ENCODE results near the gene MAPK8IP3.

Gene MAPK8IP3

DNA sequence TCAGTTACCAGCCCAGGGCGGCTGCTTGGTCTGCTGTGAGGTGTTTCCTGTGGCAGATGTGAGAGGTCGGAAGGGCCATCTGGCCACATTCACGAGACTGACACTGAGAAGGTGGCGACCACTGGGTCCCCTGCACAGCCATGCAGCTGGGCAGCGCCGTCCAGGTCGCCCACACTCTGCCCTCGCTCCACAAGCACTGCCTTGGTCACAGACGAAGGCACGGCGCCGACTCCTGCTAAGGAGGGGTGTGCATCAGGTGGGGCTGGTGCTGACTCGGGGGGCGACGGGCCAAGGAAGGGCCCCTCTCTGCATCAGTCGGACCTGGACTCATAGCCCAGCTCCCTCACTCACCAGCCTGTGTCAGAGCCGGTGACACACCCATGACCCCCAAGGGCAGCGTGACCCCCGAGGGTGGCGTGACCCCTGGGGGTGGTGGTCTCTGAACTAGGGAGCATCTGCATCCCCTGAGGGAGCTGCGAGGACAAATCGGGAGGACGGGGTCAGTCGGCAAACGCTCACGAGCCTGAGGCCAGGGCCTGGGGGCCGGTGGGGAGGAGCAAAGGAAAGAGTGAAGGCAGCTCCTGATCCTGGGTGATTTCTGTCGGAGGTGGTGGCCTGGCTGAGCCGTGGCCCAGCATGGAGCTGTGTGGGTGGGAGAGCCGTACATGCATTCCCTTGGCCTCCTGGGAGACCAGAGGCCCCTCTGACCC is 34.9 kb downstream of the MAPK8IP3 start:
- DNase-seq (ENCODE audit: low read depth, low spot score): no peak

DNA sequence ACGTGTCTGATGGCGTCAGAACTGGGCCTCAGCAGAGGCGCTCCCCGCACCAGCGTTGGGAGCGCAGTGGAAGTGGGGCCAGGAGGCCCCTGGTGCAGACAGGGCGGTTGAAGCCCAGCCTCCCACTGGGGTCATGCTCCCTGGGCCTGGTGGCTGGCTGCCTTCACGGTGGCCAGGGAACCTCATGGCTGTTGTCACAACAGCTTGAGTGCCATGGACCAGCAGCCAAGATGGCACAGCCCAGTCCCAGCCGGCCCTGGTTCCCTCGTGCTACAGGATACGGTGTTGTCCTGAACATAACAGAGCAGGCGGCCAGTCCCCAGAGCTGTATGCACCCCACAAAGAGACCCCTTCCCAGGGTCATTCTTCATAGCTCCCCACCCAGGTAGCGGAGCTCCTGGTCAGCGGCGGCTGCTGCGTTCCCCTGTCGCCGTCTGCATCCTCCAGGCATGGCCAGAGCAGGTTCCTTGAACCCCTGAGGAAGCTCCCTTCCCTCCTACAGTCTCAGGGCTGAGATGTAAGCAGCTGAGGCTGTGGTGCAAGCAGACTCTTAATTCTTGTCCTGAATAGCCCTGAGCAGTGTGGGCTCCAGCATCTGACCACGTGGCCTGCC is 35.7 kb downstream of the MAPK8IP3 start:
- no peak for DNase-seq (ENCODE audit: low read depth, low spot score)

DNA sequence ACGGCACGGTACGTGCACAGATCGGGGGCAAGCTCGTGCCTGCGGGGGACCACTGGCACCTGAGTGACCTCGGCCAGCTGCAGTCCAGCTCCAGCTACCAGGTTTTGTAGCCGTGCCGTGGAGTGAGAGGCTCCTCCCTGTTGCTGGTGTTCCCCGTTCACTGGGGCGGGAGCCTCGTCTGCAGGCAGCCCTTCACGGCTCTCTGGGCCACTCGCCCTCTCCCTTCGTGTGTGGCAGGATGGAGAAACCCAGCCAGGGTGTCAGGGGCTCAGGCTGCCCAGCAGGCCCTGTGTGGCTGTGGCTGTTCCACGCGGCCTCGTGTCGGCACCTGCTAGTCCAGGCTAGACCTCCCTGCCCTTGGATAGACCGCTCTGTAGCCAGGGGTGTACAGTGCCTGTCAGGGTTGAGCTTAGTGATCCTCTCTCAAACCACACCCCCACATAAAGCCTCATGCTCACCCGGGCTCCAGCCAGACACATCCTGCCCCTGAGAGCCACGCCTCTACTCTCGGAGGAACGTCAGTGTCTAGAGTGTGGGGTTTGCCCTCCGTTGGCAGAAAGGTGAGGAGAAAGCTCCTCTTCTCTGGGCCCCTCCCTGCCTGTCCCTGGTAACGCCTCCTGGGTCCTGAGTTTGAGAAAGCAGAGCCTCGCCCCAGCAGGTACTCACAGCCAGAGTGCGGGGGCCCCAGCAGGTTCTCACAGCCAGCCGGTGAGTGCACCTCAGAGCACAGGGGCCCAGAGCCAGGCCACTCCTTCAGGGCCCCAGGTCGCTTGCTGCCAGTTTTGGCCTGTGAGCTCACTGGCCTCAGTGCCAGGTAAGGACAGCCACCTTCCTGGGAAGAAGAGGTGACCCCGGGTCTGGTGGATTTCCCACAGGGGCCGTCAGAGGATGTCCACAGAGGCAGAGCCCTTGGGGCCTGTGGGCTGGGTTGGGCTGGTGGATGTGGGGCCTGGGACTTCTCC is 37.7 kb downstream of the MAPK8IP3 start:
- DNase-seq (ENCODE audit: low read depth, low spot score): no peak

DNA sequence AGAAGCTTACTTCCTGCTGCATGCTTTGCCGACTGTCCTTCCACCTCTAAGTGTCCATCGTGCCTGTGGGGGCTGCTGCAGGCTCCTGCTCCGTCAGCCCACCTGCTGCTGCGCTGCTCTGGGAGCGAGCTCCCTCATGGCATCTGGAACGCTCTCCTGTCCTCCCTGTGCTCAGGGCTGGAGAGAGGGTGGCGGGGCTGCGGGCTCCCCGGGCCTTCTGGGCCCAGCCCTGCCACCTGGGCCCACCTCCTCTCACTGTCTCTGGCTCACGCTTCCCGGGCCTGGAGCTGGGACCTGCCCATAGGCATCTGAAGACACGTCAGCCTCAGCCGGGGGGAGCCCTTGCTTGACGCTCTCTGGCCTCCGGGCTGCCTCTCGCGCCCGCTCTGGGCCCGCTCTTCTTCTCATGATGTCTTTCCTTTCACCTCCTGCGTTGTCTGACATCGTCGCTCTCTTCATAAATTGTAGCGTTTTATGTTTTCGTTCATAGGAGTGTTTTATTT is 38.4 kb downstream of the MAPK8IP3 start:
- DNase-seq (ENCODE audit: low read depth, low spot score): no peak

DNA sequence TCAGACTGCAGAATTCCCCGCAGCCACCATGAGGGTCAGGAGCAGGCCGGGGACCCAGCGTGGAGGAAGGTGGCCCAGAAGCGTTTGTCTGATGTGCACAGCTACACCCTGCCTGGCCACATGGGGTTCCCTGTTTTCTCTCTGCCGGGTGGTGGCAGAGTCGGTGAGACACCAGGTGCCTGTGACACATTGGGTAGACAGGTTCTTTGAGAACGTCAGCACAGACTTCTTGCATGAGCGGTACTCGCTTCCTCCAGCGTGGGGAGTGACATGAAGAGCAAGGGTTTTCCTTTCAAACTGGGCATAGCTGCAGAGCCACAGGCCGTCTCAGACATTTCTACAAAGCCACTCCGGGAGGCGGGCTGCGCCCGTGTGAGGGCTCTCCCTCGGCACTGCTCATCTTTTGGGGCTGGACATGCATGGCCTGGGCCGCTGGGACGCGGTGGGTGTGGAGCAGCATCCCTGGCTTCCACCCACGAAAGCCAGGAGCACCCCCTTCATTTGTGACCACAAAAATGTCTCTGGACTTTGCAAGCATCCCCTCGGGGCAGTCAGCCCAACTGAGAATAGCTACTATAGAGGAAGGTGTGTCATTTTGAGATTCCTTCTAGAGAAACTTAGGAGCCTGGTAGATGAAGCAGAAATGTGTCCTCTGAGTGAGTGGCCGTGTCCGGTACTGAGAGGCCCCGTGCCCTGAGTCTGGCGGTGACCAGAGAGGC is 39.3 kb downstream of the MAPK8IP3 start:
- DNase-seq (ENCODE audit: low read depth, low spot score): no peak

DNA sequence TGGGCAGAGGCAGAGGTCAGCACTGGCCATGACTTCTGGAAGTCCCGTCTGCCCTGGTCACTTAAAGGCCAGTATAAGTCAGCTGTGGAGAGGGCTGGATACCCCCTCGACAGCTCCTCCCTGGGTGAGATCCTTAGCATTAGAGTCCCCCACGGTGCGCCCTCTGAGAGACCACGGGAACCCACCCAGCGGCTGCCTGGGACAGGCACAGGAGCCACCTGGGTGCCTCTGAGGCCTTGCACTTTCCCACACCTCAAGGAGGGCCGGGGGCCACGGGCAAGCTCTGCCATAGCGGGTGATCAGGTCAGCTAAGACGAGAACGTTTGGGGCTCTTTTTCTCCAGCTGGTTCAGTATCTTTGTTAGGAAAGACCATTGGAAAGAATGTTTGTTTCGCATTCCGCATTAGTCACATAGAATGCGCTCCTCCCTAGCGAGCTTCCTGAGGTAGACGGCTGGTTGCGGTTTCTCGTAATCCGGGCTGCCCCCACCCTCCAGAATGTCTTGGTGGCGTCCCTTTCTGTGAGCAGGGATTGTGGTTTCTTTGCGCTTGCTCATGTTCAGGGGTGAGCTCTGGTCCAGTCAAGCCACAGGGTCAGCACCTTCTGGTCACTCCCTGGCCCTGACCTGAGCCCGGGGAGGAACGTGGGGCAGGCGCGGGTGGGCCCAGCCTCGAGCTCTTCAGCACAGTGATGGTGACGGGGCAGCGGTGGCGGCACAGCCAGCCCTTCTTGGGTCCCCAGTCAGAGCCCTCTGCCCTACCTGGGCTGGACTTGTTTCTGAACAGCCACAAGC is 40.1 kb downstream of the MAPK8IP3 start:
- DNase-seq (ENCODE audit: low read depth, low spot score): no peak

DNA sequence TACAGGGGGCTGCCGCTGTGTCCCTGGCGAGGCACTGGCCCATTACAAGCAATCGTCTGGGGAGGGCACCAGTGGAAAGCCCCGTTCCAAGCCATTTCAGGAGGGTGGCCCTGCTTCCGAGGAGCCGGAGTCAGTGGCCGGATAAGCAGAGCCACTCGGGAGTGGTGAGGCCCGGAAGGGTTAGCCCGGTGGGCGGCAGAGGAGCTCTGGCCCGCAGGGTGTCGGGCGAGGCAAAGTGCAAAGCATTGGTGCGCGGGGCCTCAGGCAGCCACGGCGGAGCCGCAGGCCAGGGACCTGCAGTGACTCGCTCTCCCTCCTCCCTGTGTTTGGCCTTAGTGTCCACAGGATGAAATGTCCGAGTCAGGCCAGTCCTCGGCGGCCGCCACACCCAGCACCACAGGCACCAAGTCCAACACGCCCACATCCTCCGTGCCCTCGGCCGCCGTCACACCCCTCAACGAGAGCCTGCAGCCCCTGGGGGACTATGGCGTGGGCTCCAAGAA is 40.7 kb downstream of the MAPK8IP3 start:
- no peak for DNase-seq (ENCODE audit: low read depth, low spot score)

DNA sequence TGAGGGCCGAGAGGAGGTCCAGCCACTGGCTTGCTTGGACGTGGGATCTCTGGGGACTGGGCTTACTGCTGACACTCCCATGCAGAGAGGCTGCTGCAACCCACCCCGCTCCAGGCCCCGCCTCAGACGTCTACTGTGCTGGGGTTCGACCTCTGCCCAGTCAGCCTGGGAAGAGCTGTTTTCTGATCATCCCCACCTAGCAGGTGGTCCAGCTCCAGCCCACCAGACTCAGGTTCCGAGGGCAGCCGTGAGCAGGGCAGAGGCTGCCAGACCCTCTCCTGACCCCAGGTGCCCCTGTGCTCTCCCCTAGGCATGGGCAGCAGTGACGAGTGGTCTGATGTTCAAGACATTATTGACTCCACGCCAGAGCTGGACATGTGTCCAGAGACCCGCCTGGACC is 41.9 kb downstream of the MAPK8IP3 start:
- no peak for DNase-seq (ENCODE audit: low read depth, low spot score)

DNA sequence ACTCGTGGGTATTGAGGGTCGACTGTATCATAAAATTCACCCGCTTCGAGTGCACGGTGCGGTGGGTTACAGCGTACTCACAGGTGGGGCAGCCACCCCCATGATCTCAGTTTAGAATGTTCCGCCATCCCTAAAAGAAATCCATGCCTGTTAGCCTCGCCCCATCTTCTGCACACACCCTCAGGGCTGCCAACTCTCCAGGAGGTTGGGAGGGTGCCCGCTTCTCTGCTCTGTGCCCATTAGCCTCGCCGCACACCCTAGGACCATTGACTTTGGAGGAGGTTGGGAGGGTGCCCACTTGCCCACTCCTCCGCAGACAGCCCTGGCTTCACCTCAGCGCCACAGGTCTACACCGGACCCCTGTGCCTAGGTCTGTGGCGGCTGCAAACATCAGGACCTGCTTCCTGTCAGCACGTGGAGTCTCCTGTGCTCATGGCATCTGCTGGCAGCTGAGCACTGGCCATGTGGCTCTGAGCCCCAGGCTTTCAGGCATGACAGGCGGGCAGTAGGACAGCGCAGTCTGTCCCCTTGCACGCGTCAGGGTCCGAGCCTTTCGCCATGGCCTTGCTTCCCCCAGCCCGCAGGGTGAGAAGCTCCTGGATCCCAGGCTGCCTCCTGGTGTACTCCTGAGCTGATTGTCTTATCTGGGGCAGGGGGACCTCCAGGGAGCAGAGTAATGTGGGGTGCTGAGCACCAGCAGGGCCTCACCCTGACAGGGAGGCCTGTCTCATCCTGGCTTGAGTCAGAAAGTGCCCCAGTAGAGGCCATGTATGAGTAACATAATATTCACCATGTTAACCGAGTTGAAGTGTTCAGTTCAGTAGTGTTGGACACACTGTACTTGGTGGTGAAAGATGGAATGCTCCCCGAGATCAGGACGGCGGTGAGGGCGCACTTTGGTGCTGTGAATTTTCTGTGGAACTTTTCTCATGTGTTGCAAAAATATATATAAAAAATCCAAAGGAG is 43.4 kb downstream of the MAPK8IP3 start:
- DNase-seq (ENCODE audit: low read depth, low spot score): no peak

DNA sequence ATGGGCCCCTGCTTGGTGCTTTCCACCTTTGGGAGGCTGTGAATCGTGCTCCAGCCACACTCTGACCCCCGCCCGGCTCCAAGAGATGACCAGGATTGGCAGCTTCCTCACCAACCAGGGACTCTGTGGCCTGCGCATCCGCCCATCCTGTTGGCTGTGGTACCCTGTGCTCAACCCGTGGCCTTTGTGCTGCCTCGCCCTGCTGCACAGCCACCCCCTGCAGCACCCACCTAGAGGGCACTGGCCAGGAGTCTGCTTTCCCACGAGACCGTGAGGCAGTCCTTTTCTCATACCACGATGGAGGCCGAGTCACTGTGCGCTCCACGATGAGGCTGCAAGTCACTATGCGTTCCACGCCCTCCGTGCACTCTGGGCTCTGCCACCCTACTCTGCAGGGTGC is 46.0 kb downstream of the MAPK8IP3 start:
- no peak for DNase-seq (ENCODE audit: low read depth, low spot score)

DNA sequence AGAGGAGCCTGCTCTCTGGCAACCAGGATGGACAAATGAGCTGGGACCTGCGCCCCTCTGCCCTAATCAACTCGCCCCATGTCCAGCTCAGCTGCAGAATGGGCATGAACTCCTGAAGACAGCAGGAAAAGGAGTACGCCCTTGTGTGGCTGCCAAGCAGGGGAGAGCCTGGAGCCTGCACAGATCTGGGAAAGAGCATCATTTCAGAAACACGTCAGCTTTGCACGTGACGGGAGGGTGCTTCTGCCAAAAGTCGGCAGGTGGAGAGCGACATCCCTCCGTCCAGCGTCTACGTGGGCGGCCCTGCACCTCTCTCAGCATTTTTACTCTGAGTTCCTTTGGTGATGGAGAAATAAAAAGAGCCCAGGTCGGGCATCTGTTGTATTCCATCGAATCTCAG is 46.9 kb downstream of the MAPK8IP3 start:
- DNase-seq (ENCODE audit: low read depth, low spot score): no peak

DNA sequence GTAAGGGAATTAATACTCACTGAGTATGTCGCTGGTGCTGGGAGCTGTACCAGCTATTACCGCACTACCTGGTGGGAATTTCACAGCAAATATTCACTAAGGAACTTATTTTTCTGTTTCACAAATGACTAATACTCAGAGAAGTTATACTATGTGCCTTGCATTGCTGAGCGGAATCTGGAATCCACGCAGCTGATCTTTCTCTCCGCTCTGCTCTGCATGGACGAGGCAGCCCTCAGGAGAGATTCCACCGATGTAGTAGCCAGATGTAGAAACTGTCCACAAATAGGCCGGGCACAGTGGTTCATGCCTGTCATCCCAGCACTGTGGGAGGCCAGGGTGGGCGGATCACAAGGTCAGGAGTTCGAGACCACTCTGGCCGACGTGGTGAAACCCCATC is 48.2 kb downstream of the MAPK8IP3 start:
- no peak for DNase-seq (ENCODE audit: low read depth, low spot score)

DNA sequence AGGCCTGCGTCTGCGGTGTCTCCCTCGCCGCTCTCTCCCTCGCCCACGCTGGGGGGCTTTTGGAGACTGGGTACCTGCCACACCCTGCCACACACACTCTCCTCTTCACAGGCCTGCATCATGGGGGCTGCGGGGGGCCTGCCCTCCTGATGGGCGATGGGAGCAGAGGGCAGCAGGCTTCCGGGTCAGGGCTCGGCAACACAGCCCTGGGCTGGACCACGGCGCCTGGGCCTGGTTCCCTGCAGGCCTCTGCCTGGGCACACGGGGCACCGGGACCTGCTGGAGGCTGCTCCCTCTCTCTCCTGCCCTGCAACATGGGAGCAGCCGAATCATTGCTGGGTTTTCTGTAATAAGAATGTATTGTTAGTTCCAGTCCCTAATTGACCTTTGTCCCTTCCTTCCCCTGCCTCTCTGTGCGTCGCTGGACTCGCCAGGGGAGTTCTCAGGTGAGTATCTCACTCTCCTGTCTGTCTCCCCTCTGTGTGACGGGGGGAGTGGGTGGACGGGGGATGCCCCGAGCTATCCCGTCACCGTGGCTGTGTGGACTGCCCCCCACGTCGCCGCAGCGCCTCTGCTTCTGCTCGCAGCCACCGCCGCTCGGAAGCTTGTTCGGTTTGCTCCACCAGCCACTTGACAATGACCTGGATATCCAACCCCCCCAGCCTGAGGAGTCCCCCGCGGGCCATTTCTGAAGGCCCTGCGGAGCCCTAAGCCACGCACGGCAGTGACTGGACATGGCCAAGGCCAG is 51.9 kb downstream of the MAPK8IP3 start:
- DNase-seq (ENCODE audit: low read depth, low spot score): no peak

DNA sequence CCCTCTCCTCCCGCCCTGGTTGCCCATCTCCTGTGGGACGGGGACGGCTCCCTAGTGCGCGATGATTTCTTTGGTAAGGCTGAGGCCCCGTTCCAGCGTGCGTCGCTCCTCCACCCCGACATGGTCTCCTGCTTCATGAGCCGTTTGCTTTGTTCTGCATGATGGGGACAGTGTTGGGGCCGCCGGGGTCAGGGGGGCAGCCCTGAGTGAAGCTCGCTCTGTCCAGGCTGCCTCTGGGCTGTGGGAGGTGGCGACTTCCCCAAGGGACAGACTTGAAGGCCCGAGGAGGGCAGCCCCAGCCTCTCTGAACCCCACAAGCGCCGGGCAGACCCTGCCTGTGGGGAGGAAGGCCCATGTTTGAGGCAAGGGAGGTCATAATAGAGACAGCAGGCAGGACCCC is 52.9 kb downstream of the MAPK8IP3 start:
- DNase-seq (ENCODE audit: low read depth, low spot score): no peak

DNA sequence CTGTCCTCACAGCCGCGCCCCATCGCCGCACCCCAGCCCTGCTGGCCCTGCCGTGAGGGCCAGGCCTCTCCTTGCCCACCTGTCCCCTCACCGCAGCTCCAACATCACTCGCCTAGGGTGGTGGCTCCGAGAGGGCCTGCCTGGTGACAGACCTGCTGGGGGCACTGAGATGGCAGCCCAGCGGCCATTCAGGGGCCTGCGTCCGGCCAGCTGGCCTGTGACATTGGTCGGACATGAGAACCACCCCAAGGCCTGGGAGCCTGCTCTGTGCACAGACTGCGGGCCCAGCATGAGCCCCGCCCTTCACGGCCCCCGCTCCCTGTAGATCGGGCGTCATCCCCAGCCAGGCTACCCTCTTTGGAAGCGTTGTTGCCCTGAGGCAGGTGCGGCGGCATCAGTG is 53.5 kb downstream of the MAPK8IP3 start:
- DNase-seq (ENCODE audit: low read depth, low spot score): no peak

DNA sequence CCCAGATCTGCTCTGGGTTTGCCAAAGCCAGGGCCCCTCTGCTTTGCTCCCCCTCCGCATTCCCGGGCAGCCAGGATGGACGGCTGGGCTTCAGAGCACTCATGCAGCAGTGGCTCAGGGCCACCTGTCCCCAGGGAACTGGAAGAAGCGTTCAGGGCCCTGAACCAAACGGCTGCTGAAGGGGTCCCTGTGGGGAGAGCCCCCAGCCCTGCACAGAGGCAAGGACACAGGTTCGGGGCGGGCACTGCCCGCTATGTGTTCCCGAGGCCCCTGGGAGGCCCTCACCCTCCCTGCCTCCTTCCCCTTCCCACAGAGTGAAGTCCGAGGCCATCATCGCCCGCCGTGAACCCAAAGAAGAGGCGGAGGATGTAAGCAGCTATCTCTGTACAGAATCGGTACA is 54.9 kb downstream of the MAPK8IP3 start:
- no peak for DNase-seq (ENCODE audit: low read depth, low spot score)

DNA sequence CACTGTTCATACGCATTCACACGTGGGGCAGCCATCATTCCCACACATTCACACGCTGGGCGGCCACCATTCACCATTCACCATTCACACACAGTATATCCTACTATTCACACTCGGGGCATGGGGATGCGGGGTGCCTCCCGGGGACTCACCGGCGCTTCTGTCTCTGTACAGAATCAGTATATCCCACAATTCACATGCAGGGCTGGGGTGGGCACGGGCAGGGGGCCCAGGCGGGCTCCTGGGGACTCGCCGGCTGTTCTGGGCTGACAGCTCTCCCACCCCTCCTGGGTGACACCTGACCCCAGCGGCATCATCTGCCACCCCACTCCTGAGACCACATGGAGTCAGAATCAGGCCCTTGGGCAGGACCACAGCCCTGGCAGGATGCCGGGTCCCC is 55.8 kb downstream of the MAPK8IP3 start:
- no peak for DNase-seq (ENCODE audit: low read depth, low spot score)

DNA sequence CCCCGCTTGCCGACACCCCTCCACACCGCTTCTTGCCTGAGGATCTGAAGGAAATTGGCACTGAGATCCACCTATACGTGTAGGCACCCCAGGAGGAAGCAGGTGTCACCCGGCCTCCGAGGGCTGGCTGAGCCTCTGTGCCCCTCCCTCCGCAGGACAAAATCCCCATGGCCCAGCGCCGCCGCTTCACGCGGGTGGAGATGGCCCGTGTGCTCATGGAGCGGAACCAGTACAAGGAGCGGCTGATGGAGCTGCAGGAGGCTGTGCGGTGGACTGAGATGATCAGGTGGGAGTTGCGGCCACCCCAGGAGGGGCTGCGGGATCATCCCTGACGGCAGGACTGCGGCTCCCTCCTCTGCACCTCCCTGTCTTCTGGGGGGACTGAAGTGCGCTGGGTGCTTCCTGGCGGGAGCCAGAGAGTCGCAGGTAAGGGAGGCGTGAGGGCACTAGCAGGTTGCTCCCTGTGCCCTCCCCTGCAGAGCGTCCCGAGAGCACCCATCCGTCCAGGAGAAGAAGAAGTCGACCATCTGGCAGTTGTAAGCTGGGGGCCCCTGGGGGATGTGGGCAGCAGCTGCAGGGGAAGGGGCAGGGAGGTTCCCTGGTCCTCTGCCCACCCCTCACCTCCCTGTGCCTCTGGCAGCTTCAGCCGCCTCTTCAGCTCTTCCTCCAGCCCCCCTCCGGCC is 56.3 kb downstream of the MAPK8IP3 start:
- DNase-seq (ENCODE audit: low read depth, low spot score): no peak
